Thyroid gland (tissue), 4 donors: ENCODE data around the gene LDLRAD4. TPM values are rescaled to one million over a fixed set of nuclear protein-coding genes. Genes with fewer than 3 reads are reported as not detected.

Experiments
- DNase-seq, 2 donors: peaks; one replicate each; pipeline ENCODE4 v3.0.0-alpha.2; 2019
- H3K27ac ChIP-seq, 3 donors: fragments of 200-600 bp; sonication (generic); 1 replicate in 2 of 3; 2 replicates in 1 of 3; pipeline ENCODE4 v1.5.1; 2016 to 2019; ENCODE audit warnings: mild to moderate bottlenecking in 1 of 3, moderate library complexity in 1 of 3
- H3K27me3 ChIP-seq: fragments of 200-600 bp; sonication (generic); one replicate; pipeline ENCODE4 v1.5.1; 2019
- H3K36me3 ChIP-seq, 2 donors: fragments of 200-600 bp; sonication (generic); one replicate each; pipeline ENCODE4 v1.5.1; 2016 to 2019
- H3K4me1 ChIP-seq, 2 donors: fragments of 200-600 bp; sonication (generic); one replicate each; pipeline ENCODE4 v1.5.1; 2017 to 2019
- H3K4me3 ChIP-seq, 3 donors: fragments of 200-600 bp; sonication (generic); replicated peaks in 1 of 3; 1 replicate in 2 of 3; 2 replicates in 1 of 3; pipeline ENCODE4 v1.5.1; 2016; ENCODE audit warnings: mild to moderate bottlenecking in 1 of 3
- H3K9me3 ChIP-seq: fragments of 200-600 bp; sonication (generic); one replicate; pipeline ENCODE4 v1.5.1; 2017
- POLR2A ChIP-seq, 2 donors: fragments of 450-650 bp; IDR thresholded peaks; one replicate each; pipeline ENCODE4 v1.6.1; 2017; ENCODE audit warnings: antibody characterized with exemption in 2 of 2, mild to moderate bottlenecking in 2 of 2, moderate library complexity in 1 of 2
- WGBS, 2 donors: methylation state at CpG; one replicate each; pipeline ENCODE4 v1.1.5; 2017; 5-methylcytosine and 5-hydroxymethylcytosine counted together
- intact Hi-C: fragments of 100-400 bp; cut with DNase I; formaldehyde crosslinking; loops from one replicate; pipeline ENCODE4 v1.15.1; 2023
- total RNA-seq, 4 donors: library from RNA; depleted of rRNA; stranded (reverse); fragments of >200 nt; gene quantifications; one replicate each; pipeline ENCODE4 v1.2.3, GENCODE V29; 2016
- TF ChIP-seq, protein P1 (sequence below), 6 experiments: fragments of 200-600 bp in 3 of 6; fragments of 450-650 bp in 3 of 6; sonication (generic) in 3 of 6; IDR thresholded peaks; one replicate each; pipeline ENCODE4 v1.5.1; 2016 to 2019; ENCODE audit warnings: antibody characterized with exemption in 6 of 6, mild to moderate bottlenecking in 2 of 6, inconsistent platforms in 1 of 6, moderate library complexity in 1 of 6

The LDLRAD4 gene
- total RNA-seq, 4 donors from 2014 or later, result 23.7 to 35.7 (median 29.7) TPM

- Histone ChIP-seq H3K9me3 (no peaks in the 10 kb centered on the region), H3K27me3 (no peaks in the 10 kb centered on the region), H3K4me1 (no peaks in the 10 kb centered on the region), H3K36me3 (no peaks in the 10 kb centered on the region), H3K4me3 (no peak overlapping the region), H3K27ac (no peak overlapping the region)
- TF ChIP-seq POLR2A (IDR thresholded peaks at IDR 0.05), result no peak
- TF ChIP-seq, protein P1, sequence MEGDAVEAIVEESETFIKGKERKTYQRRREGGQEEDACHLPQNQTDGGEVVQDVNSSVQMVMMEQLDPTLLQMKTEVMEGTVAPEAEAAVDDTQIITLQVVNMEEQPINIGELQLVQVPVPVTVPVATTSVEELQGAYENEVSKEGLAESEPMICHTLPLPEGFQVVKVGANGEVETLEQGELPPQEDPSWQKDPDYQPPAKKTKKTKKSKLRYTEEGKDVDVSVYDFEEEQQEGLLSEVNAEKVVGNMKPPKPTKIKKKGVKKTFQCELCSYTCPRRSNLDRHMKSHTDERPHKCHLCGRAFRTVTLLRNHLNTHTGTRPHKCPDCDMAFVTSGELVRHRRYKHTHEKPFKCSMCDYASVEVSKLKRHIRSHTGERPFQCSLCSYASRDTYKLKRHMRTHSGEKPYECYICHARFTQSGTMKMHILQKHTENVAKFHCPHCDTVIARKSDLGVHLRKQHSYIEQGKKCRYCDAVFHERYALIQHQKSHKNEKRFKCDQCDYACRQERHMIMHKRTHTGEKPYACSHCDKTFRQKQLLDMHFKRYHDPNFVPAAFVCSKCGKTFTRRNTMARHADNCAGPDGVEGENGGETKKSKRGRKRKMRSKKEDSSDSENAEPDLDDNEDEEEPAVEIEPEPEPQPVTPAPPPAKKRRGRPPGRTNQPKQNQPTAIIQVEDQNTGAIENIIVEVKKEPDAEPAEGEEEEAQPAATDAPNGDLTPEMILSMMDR (IDR thresholded peaks at IDR 0.05), result no peak
- intact Hi-C loops, result no loop called here
- WGBS, 2 donors, result 95 to 97% methylated on average over 5 of the region's 5 CpGs
- DNase-seq, result no peak
Measured at GRCh38 chr18:13572148-13572547, 353.6 kb downstream of the LDLRAD4 start.

DNA sequence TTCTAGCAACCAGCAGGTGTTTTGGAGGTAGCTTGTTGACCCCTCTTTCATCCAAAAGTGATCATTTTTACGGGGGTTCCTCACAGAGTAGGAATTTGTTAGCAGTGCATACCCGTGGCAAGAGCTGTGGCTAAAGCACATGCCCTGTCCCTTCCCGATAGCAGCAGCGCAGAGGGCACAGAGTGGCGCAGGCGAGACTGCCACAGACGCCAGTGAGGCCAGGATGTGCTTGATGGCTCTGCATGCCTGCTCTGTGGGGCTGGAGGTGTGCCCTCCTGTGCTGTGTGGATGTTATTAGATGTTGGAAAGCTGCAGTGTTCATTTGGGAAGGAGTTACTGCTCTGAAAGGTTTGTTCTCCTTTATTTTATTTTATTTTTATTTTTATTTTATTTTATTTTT, 354.2 kb downstream of the LDLRAD4 start:
- Histone ChIP-seq H3K36me3 (no peaks in the 10 kb centered on the region), H3K27ac (no peak overlapping the region), H3K27me3 (no peaks in the 10 kb centered on the region), H3K4me1 (no peaks in the 10 kb centered on the region), H3K4me3 (no peak overlapping the region), H3K9me3 (no peaks in the 10 kb centered on the region)
- intact Hi-C loops, result no loop called here
- no peak for DNase-seq
- TF ChIP-seq, protein P1 (IDR thresholded peaks at IDR 0.05), result no peak
- TF ChIP-seq POLR2A (IDR thresholded peaks at IDR 0.05), result no peak
- WGBS, 2 donors, result 94 to 96% methylated on average over 7 of the region's 7 CpGs

GRCh38 chr18:13573750-13574149, 355.2 kb downstream of the LDLRAD4 start:
- intact Hi-C loops, result no loop called here
- Histone ChIP-seq H3K4me1 (no peaks in the 10 kb centered on the region), H3K9me3 (no peaks in the 10 kb centered on the region), H3K27me3 (no peaks in the 10 kb centered on the region), H3K4me3 (no peak overlapping the region), H3K36me3 (no peaks in the 10 kb centered on the region), H3K27ac (no peak overlapping the region)
- WGBS, 2 donors, result 94 to 96% methylated on average over 7 of the region's 7 CpGs
- no peak for DNase-seq
- no peak for TF ChIP-seq POLR2A (IDR thresholded peaks at IDR 0.05)
- TF ChIP-seq, protein P1 (IDR thresholded peaks at IDR 0.05), result no peak

GRCh38 chr18:13574355-13574754, 355.8 kb downstream of the LDLRAD4 start:
- TF ChIP-seq, protein P1 (IDR thresholded peaks at IDR 0.05), result no peak
- no peak for TF ChIP-seq POLR2A (IDR thresholded peaks at IDR 0.05)
- Histone ChIP-seq H3K9me3 (no peaks in the 10 kb centered on the region), H3K36me3 (no peaks in the 10 kb centered on the region), H3K4me3 (no peak overlapping the region), H3K27me3 (no peaks in the 10 kb centered on the region), H3K27ac (no peak overlapping the region), H3K4me1 (peaks cover 0 to 3% of the 10 kb centered on the region in 2 donors)
- DNase-seq, result no peak
- 98 to 100% methylated on average over 10 of the region's 10 CpGs for WGBS, 2 donors
- intact Hi-C loops, result no loop called here

DNA sequence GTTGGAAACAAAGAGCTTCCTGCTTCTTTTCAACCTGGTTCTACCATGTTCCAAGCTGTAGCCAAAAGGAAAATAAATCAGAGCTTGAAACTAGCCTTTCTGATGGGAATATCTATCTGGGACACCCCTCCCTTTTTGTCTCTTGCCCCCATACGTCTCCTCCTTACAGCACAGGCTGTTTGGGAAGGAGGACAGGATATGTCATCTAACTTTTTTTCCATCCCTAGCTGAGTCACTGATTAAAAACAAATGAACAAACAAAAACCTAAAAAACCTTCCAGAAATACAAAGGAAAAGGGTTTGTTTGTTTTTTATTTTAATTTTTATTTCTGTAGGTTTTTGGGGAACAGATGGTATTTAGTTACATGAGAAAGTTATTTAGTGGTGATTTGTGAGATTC, 356.2 kb downstream of the LDLRAD4 start:
- DNase-seq, result no peak
- Histone ChIP-seq H3K9me3 (no peaks in the 10 kb centered on the region), H3K27me3 (no peaks in the 10 kb centered on the region), H3K4me1 (peaks cover 0 to 8% of the 10 kb centered on the region in 2 donors), H3K27ac (no peak overlapping the region), H3K36me3 (no peaks in the 10 kb centered on the region), H3K4me3 (no peak overlapping the region)
- no peak for TF ChIP-seq POLR2A (IDR thresholded peaks at IDR 0.05)
- TF ChIP-seq, protein P1 (IDR thresholded peaks at IDR 0.05), result no peak
- intact Hi-C loops, result no loop called here
- 69 to 74% methylated on average over 1 of the region's 1 CpG for WGBS, 2 donors
